OCI-LY3 (cell line): ENCODE results near the gene TSPAN15.

Source experiments
- H2AFZ ChIP-seq: fragments of 200-600, 300-600 bp; shearing (Covaris generic); 2 replicates; pipeline ENCODE4 v1.6.0; 2014; ENCODE audit warnings: antibody characterized with exemption, low read depth, low read length
- H3K27ac ChIP-seq: fragments of 200-600, 300-600 bp; sonication (generic); 2 replicates; pipeline ENCODE4 v1.5.1; 2014; ENCODE audit warnings: mild to moderate bottlenecking, low read length, moderate library complexity, mixed read lengths
- H3K27me3 ChIP-seq: fragments of 200-600, 300-600 bp; sonication (generic); 2 replicates; pipeline ENCODE4 v1.6.1; 2014; ENCODE audit warnings: low read depth, low read length, mixed read lengths
- H3K36me3 ChIP-seq: fragments of 200-600, 300-600 bp; sonication (generic); replicated peaks from 2 replicates; pipeline ENCODE3; 2014; ENCODE audit warnings: low read depth, low read length, mixed read lengths
- H3K4me1 ChIP-seq: fragments of 300-600, 200-600 bp; sonication (generic); 2 replicates; pipeline ENCODE4 v1.6.1; 2014; ENCODE audit warnings: low read length, mixed read lengths
- H3K4me2 ChIP-seq: fragments of 200-600, 300-600 bp; sonication (generic); 2 replicates; pipeline ENCODE4 v1.6.1; 2014; ENCODE audit warnings: low read length, mixed read lengths
- H3K4me3 ChIP-seq: fragments of 300-600, 200-600 bp; sonication (generic); 2 replicates; pipeline ENCODE4 v1.5.1; 2014; ENCODE audit warnings: antibody characterized with exemption, mild to moderate bottlenecking, low read length, moderate library complexity
- H3K79me2 ChIP-seq: fragments of 300-600, 200-600 bp; shearing (Covaris generic); 2 replicates; pipeline ENCODE4 v1.6.1; 2014; ENCODE audit warnings: mild to moderate bottlenecking, low read length, mixed read lengths
- H3K9ac ChIP-seq: fragments of 300-600, 200-600 bp; shearing (Covaris generic); 2 replicates; pipeline ENCODE4 v1.6.0; 2014; ENCODE audit warnings: mild to moderate bottlenecking, low read length, moderate library complexity
- H3K9me3 ChIP-seq: fragments of 200-600, 300-600 bp; shearing (Covaris generic); 2 replicates; pipeline ENCODE4 v1.6.1; 2014; ENCODE audit warnings: low read length, mixed read lengths; ENCODE audit not compliant: insufficient read depth
- H4K20me1 ChIP-seq: fragments of 200-600, 300-600 bp; sonication (generic); 2 replicates; pipeline ENCODE4 v1.6.1; 2016; ENCODE audit warnings: low read length, mixed read lengths; ENCODE audit not compliant: insufficient read depth
- CTCF ChIP-seq: fragments of 200-600, 300-600 bp; sonication (generic); IDR thresholded peaks from 2 replicates; pipeline ENCODE4 v1.5.1; 2014; ENCODE audit warnings: antibody characterized with exemption, low read length, low read depth
- EZH2phosphoT487 ChIP-seq: fragments of 200-600 bp; shearing (Covaris generic); IDR thresholded peaks from 2 replicates; pipeline ENCODE4 v1.6.1; 2018; ENCODE audit warnings: antibody characterized with exemption, mixed run types, low read depth

TSPAN15 gene

GRCh38 chr10:69515699-69516259 lies 64.5 kb downstream of the TSPAN15 start:
- H3K4me3 ChIP-seq, result no peak overlapping the region
- H3K27ac ChIP-seq, result no peak overlapping the region
- H3K4me1 ChIP-seq, result no peaks in the 10 kb centered on the region
- H3K9me3 ChIP-seq, result no peaks in the 10 kb centered on the region
- no peak overlapping the region for H3K9ac ChIP-seq
- H3K36me3 ChIP-seq, result no peaks in the 10 kb centered on the region
- H3K79me2 ChIP-seq, result no peaks in the 10 kb centered on the region
- H3K4me2 ChIP-seq, result no peak overlapping the region
- H4K20me1 ChIP-seq, result no peaks in the 10 kb centered on the region
- H2AFZ ChIP-seq, result no peak overlapping the region; the same call in 1 of the 2 replicates
- TF ChIP-seq CTCF (peak; percentile 71), EZH2phosphoT487 (no peak)
- peaks cover 7% of the 10 kb centered on the region; the same call in 1 of the 2 replicates for H3K27me3 ChIP-seq

GRCh38 chr10:69516316-69516715 lies 65.1 kb downstream of the TSPAN15 start:
- Histone ChIP-seq H3K27ac (no peak overlapping the region), H3K4me1 (no peaks in the 10 kb centered on the region), H3K36me3 (no peaks in the 10 kb centered on the region), H4K20me1 (no peaks in the 10 kb centered on the region), H3K27me3 (peaks cover 7% of the 10 kb centered on the region; the same call in 1 of the 2 replicates), H3K79me2 (no peaks in the 10 kb centered on the region), H3K4me3 (no peak overlapping the region), H2AFZ (no peak overlapping the region), H3K4me2 (no peak overlapping the region), H3K9ac (no peak overlapping the region), H3K9me3 (no peaks in the 10 kb centered on the region)
- TF ChIP-seq CTCF, result peak; percentile 47
- TF ChIP-seq EZH2phosphoT487, result no peak

GRCh38 chr10:69516796-69517195 lies 65.5 kb downstream of the TSPAN15 start:
- no peaks in the 10 kb centered on the region for H3K4me1 ChIP-seq
- H3K27me3 ChIP-seq, result peaks cover 7% of the 10 kb centered on the region; the same call in 1 of the 2 replicates
- no peaks in the 10 kb centered on the region for H3K36me3 ChIP-seq
- H4K20me1 ChIP-seq, result no peaks in the 10 kb centered on the region
- H2AFZ ChIP-seq, result no peak overlapping the region
- no peaks in the 10 kb centered on the region for H3K9me3 ChIP-seq
- no peak overlapping the region for H3K9ac ChIP-seq
- no peak overlapping the region for H3K27ac ChIP-seq
- no peak overlapping the region for H3K4me2 ChIP-seq
- no peaks in the 10 kb centered on the region for H3K79me2 ChIP-seq
- TF ChIP-seq CTCF, result no peak
- no peak for TF ChIP-seq EZH2phosphoT487
- H3K4me3 ChIP-seq, result no peak overlapping the region

- Histone ChIP-seq H3K4me1 (no peaks in the 10 kb centered on the region), H2AFZ (no peak overlapping the region), H3K4me2 (no peak overlapping the region), H3K27me3 (peaks cover 7% of the 10 kb centered on the region; the same call in 1 of the 2 replicates), H3K27ac (no peak overlapping the region), H3K36me3 (no peaks in the 10 kb centered on the region), H4K20me1 (no peaks in the 10 kb centered on the region), H3K9me3 (no peaks in the 10 kb centered on the region), H3K4me3 (no peak overlapping the region), H3K79me2 (no peaks in the 10 kb centered on the region), H3K9ac (no peak overlapping the region)
- TF ChIP-seq CTCF (no peak), EZH2phosphoT487 (no peak)
Observed at GRCh38 chr10:69517271-69517848, 66.1 kb downstream of the TSPAN15 start.
